ENCODE results near the gene CFAP90.

DNA sequence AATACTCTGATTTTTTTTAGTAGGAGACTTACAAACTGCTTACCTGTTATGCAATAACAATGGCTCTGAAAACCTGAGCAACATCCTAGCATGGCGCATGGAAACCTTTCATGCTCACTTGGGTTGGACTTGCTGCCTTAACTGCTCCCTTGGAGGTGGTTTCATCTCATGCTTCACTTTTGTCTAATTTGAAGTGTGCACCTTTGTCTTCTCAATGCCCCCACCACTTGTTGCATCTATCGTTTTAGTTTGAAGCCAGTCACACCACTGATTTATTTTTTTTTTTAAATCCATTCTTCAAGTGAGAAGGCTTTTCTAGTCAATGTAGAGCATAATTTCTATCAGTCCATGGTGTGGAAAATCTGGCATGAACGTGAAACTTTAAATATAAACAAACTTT lies 63.2 kb downstream of the CFAP90 start:
- no peak for TF ChIP-seq MAFK (IDR thresholded peaks at IDR 0.05; ENCODE audit: partially characterized antibody)
- TF ChIP-seq POLR2A (IDR thresholded peaks at IDR 0.05; ENCODE audit: low read length) = no peak
- no peak for TF ChIP-seq MYC (IDR thresholded peaks at IDR 0.05; ENCODE audit: borderline replicate concordance, low read length)
- TF ChIP-seq, protein P1, sequence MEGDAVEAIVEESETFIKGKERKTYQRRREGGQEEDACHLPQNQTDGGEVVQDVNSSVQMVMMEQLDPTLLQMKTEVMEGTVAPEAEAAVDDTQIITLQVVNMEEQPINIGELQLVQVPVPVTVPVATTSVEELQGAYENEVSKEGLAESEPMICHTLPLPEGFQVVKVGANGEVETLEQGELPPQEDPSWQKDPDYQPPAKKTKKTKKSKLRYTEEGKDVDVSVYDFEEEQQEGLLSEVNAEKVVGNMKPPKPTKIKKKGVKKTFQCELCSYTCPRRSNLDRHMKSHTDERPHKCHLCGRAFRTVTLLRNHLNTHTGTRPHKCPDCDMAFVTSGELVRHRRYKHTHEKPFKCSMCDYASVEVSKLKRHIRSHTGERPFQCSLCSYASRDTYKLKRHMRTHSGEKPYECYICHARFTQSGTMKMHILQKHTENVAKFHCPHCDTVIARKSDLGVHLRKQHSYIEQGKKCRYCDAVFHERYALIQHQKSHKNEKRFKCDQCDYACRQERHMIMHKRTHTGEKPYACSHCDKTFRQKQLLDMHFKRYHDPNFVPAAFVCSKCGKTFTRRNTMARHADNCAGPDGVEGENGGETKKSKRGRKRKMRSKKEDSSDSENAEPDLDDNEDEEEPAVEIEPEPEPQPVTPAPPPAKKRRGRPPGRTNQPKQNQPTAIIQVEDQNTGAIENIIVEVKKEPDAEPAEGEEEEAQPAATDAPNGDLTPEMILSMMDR (IDR thresholded peaks at IDR 0.05) = no peak
- no peak for TF ChIP-seq CHD4 (IDR thresholded peaks at IDR 0.05; ENCODE audit: borderline replicate concordance)
- TF ChIP-seq EP300 (IDR thresholded peaks at IDR 0.05) = no peak
- no peak for TF ChIP-seq HDAC2 (IDR thresholded peaks at IDR 0.05)
- no peak for TF ChIP-seq SMC3 (IDR thresholded peaks at IDR 0.05)
- TF ChIP-seq HEYL (CRISPR knock-in tag; IDR thresholded peaks at IDR 0.05) = no peak
- no peak for TF ChIP-seq JUN (IDR thresholded peaks at IDR 0.05)
- no peak for TF ChIP-seq KDM1A (IDR thresholded peaks at IDR 0.05; ENCODE audit: low read depth)
- TF ChIP-seq CEBPB (IDR thresholded peaks at IDR 0.05) = no peak
- TF ChIP-seq CHD2 (IDR thresholded peaks at IDR 0.05; ENCODE audit: low read length, partially characterized antibody) = no peak
